ENCODE measurements around the gene KCTD14.
A peak's percentile ranks its signal among the peaks of the same experiment; 100 is the strongest.
"Not testable (repeated sequence)": the region's sequence is repeated elsewhere in the genome, so short reads cannot be mapped to it uniquely, and the experiment has no call there.

Gene KCTD14

DNA sequence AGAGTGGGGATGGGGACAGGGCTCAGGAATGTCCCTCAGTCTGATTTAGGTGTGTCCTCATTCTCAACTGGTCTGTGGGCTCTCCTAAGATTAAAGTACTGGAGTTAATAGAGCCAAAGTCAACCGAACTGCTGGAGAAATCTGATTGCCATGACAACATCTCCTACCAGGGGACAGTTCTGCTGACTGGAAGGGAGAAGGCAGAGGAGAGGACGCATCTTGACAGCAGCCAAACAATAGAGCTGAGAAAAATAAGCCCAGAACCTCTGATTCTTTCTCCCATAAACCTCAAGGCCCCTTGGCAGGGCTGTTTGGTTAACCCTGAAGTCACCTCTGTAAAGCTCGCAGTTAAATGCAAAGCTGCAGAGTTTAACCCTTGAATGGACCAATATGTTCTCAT, 2.8 kb downstream of the KCTD14 start:
- DNase-seq: no peak

DNA sequence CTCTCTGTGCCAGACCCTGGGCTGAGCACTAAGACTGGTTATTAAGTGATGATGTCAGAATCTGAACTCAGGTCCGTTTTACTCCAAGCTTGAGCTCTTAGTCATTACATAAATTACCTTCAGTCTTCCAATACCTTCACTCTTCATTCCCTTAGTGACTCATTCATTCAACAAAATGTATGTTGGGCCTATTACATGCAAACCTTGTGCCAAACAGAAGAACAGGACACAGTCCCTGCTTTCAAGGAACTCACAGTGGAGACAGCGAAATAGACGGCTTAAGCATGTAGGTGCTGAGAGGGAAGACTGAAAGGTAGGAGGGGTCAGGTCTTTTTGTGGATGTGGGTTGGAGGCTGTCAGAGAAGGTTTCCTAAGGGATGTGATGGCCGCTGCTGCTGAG, 3.3 kb downstream of the KCTD14 start:
- DNase-seq: no peak

DNA sequence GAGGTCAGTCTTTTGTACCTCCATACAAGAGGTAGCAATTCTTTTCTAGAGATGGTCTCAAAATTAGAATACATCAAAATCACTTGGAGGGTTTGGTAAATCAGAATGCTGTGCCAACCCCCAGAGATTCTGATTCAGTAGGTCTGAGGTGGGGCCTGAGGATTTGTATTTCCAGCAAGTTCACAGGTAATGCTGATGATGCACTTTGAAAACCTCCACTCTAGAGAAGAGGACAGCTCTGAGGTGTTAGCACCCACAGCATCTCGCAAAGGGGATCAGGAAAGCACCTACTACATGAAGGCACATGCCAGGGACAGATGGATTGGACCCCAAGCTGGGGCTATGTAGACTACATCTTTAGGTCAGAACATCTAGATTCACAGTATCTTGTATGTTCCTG, 7.2 kb downstream of the KCTD14 start:
- DNase-seq: no peak

DNA sequence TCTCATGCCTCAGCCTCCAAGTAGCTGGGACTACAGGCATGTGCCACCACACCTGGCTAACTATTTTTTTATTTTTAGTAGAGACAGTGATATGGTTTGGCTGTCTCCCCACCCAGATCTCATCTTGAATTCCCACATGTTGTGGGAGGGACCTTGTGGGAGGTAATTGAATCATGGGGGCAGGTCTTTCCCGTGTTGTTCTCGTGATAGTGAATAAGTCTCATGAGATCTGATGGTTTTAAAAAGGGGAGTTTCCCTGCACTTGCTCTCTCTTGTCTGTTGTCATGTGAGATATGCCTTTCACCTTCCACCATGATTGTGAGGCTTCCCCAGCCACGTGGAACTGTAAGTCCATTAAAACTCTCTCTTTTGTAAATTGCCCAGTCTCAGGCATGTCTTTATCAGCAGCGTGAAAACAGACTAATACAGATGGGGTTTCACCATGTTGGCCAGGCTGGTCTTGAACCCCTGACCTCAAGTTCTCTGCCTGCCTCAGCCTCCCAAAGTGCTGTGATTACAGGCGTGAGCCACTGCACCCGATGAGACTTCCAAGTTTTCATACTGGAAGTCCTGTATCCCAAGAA, 8.0 kb downstream of the KCTD14 start:
- not testable (repeated sequence) for DNase-seq

DNA sequence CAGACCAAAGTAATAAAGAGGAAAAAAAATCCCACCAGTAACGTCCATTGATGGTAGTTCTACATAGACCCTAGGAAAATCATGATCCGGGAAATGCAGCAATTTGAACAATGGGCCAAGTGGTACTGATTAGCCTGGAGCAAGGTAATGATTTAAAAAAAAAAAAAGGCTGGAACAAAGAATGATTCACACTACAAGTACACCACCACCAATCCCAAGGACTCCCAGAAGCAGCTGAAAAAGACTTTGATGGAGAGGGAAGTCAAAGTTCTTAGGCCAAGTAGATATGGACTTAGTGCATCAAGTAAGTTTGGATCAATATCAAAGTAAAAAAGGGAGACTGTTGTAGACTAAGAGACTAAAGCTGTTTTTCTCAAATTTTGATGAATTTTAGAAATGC, 11.8 kb downstream of the KCTD14 start:
- no peak for DNase-seq

DNA sequence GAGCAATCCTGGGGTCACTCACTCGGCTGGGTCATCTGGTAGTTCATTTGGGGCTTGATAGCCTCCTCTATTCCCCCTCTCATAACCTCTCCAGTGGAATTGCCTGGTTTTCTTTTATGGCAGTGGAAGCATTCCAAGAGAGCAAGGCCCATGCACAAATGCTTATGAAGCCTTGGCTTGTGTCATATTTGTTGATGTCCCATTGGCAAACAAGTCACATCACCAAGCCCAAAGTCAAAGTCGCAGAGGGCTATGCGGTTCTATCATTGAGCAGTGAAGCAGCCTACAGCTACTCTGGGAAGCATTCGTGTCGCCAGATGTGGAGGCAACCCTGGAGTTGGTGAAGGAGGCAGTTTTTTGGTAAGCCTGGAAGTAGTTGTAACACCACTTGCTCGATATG, 12.3 kb downstream of the KCTD14 start:
- DNase-seq: no peak

DNA sequence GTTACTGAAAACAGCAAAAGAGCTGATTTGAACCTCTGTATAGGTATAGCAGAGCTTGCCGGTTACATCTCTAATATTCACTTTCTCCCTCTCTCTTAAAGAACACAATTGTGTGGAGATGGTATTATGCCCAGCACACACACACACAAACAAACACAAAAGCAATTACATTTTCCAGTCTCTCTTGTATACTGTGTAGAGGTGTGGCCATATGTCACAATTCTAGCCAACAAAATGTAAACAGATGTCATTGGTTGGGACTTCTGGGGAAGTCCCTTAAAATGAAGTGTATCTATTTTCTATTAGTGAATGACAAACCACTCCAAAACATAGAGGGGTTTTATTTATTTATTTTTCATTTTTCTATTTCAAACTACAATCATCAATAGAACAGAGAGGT, 12.8 kb downstream of the KCTD14 start:
- DNase-seq: no peak

DNA sequence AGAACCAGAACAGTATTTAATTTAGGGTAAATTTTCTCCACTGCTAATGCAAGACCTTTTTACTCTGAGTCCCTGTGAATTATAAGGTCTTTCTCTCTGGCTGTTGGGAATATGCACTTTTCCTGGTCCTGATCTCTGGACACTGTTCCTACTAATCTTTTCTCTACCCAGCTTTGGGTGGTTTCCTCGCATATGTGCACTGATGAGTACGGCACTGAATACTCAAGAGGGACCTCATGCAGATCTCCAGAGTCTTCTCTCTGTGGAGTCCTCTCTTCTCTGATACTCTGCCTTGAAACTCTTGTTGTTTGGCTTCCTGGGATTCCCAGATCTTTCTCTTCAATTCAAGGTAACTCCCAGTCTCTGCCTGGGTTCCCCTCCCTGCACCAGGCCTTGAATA, 14.0 kb downstream of the KCTD14 start:
- DNase-seq: no peak

DNA sequence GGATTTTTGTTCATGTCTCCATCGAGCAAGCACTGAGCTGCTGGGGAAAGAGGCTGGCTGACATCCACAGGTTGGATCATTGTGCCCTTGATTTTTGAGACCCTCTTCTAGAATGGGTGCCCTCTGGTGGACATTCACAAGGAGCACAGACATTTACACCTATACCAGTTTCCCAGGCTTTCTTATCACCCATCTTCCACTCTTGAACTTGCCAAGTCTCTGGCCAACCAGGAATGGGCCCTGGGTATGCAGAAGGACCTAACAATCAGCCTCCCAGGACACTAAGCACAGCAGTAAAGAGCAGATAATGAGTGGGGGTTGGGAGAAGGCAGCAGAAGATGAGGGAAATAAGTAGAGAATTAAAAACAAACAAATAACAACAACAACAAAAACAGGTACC, 22.9 kb downstream of the KCTD14 start:
- DNase-seq: peak; percentile 88

DNA sequence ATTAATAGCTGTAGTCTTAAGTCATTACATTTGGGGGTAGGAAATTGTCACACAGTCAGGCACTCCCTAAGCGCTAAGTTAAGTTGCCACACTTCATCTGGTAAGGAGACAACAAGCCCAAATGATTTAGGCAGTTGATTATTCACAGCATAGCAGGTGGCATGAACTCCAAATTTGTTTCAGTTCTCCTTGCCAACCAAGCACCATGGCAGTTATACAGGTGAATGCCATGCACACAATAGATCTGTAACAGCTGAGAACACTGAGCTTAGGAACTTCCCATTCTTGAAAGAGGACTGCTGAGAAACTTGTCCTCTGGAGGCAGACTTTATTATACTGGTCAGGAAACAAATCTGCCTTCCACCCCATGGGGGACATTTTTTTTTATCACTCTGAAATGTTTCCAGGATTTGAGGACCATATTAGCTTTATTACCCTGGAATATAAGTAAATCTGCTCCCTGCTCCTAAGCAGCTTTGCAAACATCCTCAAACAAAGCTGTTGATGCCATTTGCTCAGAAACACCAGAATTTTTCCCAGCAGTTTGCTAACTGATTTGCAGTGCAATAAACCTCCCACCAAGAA, 23.5 kb downstream of the KCTD14 start:
- no peak for DNase-seq

DNA sequence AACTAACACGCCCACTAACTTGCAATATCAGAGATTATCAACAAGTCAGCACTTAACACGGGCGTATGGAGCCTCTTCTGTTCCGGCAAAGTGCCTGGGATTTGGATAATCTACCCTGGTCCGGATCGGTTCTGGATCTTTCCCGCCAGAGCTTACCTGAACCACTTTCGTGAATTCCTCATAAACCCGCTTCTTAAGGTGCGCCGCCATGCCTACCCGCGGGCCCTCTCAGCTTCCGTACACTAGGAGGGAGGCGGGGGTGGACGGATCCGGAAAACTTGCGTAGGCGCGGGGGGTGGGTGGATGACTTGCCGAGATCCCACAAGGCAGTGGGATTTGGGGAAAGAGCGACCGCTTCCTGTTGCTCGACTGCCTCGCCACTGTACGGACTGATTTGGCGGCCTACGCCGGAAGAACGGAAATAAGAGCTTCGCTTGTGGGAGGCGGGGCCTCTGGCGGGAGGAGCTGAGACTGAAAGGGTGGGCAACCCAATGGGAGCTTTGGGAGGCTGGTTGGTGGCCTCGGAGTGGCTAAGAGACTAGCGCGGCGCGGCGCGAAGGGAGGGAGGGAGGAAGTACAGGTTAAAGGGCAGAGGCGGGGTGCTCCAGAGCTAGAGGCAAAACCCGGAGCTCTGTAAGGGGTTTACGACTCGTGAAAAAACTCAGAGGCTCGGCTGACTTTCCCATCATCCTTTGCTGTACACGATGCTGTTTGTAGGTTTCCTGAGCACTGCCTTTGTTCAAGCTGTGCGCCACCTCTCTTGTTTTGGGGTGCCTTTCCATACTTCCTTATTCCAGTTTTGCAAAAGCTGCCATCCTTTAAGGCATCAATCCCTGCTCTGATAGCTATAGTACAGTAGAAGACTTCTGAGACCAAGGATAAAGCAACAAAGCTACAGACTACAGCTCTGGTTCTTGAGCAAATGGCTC, 28.4 kb downstream of the KCTD14 start, which contains the start of gene INTS4:
Gene INTS4, minus strand, starts transcription at position 235 of the 929 bp plus-strand sequence. Its CDS starts 25 bp downstream, at position 210.
- DNase-seq: peak; percentile 100

DNA sequence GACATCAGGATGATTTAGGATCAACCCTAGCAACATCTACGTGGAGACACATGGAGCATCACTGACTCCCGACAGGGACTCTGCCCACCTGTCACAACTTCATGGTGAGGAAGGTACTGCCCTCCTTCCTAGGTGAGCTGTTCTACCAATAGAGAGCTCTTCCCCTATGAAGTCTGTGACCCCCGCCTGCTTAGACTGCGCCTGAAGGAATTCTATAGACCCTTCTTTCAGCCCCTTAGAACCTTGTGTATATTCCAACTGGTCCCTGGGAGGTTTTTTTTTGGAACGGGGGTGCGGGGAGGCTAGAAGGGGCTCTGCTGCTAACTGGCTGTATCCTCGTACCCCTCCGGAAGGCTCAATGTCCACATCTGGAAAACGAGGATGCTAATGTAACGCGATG, 29.2 kb downstream of the KCTD14 start:
- no peak for DNase-seq

DNA sequence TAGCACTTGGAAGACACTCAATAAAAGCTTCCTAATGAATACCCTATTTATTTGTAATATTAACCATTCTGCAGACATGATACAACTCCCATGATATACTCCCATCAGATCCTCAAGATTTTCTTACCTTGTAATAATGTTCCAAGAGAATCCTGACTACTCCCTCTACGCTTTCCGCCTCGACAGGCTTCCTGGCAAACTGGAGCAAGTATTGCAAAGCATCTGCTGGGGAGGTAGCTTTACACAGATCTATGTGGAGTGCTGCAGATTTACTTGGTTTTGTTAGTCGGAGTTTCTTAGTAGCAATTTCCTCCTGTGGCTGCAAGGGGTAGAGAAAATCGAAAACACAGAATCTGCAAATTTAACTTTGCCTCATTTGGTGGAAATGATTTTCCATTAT, 32.1 kb downstream of the KCTD14 start:
- no peak for DNase-seq

DNA sequence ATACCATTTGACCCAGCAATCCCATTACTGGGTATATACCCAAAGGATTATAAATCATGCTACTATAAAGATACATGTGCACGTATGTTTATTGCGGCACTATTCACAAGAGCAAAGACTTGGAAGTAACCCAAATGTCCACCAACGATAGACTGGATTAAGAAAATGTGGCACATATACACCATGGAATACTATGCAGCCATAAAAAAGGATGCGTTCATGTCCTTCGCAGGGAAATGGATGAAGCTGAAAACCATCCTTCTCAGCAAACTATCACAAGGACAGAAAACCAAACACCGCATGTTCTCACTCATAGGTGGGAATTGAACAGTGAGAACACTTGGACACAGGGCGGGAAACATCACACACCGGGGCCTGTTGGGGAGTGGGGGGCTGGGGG, 36.6 kb downstream of the KCTD14 start:
- not testable (repeated sequence) for DNase-seq

DNA sequence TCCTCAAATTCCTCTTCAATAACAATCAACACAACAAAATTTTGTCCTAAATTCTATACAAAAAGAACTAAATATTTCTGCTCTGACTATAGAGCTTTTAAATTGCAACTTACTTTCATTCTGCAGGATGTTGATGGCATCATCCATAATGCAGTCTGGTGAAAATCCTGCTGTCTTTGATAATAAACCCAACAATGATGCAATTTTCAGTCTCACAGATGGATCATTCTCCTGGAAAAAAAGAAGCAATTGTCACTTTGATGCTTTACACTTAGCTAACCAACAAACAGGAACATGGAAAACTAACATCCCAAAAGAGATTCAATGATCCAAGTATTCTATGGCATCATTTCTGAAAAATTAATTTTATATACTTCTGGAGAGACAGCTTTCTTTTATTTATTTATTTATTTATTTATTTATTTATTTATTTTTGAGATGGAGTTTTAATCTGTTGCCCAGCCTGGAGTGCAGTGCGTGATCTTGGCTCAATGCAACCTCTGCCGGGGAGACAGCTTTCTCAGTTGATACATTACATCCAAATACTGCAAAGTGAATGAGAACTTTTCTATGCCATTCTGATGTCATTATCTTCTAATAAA, 41.6 kb downstream of the KCTD14 start:
- DNase-seq: no peak

DNA sequence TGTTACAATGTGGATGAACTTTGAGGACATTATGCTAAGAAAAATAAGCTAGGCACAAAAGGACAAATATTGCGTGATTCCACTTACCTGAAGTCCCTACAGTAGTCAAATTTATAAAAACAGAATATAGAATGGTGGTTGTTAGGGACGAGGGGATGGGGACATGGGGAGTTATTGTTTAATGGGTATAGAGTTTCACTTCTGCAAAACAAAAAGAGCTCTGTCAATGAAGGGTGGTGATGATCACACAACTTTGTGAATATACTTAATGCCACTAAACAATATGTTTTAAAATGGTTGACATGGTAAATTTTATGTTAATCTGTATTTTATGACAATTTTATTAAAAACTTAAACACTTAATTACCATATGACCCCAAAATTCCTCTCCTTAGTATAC, 54.7 kb downstream of the KCTD14 start:
- no peak for DNase-seq

DNA sequence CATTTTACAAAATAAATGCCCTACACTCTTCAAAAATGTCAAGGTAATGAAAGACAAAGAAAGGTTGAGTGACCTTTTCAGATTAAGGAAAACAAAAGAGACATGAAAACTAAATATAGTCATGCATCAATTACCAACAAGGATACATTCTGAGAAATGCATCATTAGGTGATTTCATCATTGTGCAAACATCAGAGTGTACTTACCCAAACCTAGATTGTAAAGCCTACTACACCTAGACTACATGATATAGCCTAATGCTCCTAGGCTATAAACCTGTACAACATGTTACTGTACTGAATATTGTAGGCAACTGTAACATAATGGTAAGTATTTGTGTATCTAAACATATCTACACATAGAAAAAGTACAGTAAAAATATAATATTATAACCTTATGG, 55.3 kb downstream of the KCTD14 start:
- no peak for DNase-seq

DNA sequence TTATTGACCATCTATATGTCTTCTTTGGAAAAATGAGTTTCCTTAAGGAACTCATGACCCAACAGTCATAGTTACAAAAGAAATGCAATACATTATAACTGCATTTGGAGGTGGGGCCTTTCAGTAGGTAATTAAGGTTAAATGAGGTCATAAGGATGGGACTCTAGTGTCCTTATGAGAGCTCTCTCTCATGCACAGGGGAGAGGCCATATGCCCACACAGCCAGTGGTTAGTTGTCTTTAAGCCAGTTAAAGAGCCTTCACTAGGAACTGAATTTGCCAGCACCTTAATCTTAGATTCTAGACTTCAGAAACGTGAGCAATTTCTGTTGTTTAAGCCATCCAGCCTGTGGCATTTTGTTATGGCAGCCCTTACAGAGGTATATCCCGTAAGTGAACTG, 56.0 kb downstream of the KCTD14 start:
- DNase-seq: no peak

DNA sequence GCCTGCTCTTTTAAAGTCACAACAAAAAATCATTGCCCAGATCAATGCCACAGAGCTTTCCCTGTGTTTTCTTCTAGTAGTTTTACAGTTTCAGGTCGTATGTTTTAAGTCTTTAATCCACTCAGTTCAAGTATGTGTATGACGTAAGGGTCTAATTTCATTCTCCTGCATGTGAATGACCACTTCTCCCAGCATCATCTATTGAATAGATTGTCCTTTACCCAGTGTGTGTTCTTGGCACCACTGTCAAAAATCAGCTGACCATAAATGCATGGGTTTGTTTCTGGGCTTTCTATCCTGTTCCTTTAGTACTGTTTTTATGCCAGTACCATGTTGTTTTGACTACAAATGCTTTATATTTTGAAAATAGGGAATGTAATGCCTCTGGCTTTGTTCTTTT, 56.7 kb downstream of the KCTD14 start:
- no peak for DNase-seq

Data from hematopoietic multipotent progenitor cell treated with erythropoietin and hydrocortisone succinate and interleukin-3 and kit ligand, for 6 days (in vitro differentiated cells).